BJ (cell line): ENCODE measurements around the gene CPSF4L. TPM values are rescaled to one million over a fixed set of nuclear protein-coding genes. Genes with fewer than 3 reads are reported as not detected.

Experiments
- CTCF ChIA-PET: fragments of 350-600 bp; formaldehyde crosslinking; extraction: SDS; loops from one replicate; lab custom pipeline; 2021; ENCODE audit warnings: antibody characterized with exemption, inconsistent platforms; lab: Yijun Ruan, JAX
- POLR2A ChIA-PET: fragments of 300-600 bp; sonication (Branson Sonifier 250); formaldehyde crosslinking; extraction: SDS; loops from one replicate; lab custom pipeline; 2021; ENCODE audit warnings: antibody characterized with exemption; lab: Charles Lee
- DNase-seq: peaks from one replicate; pipeline ENCODE4 v3.0.0-alpha.2; 2011; ENCODE audit warnings: low read depth
- H3K27me3 ChIP-seq: 2 replicates; pipeline ENCODE4 v1.6.0; 2011; ENCODE audit warnings: low read length; ENCODE audit not compliant: control insufficient read depth, insufficient read depth
- H3K36me3 ChIP-seq: 2 replicates; pipeline ENCODE4 v1.5.1; 2011; ENCODE audit warnings: low read length; ENCODE audit not compliant: control insufficient read depth, insufficient read depth
- H3K4me3 ChIP-seq: 2 replicates; pipeline ENCODE4 v1.5.1; 2011; ENCODE audit warnings: low read depth, mild to moderate bottlenecking, control low read depth, low read length
- polyA plus RNA-seq: library from polyadenylated mRNA; depleted of rRNA; stranded (reverse); fragments of >200 nt; gene quantifications from 2 replicates; pipeline ENCODE4 v1.2.3, GENCODE V29; 2011
- TF ChIP-seq, protein P1 (sequence below): IDR thresholded peaks from 2 replicates; pipeline ENCODE4 v1.5.1; 2011; ENCODE audit warnings: low read depth, mild to moderate bottlenecking, control low read depth, inconsistent platforms, low read length, moderate library complexity; ENCODE audit not compliant: insufficient read depth

Gene CPSF4L
- polyA plus RNA-seq, 1 experiment = 0.13 TPM

GRCh38 chr17:73232587-73233373 lies 28.9 kb downstream of the CPSF4L start:
- POLR2A ChIA-PET = interaction anchor here (0.7 kb wide), 1 partner anchor 13 kb away, joined by 3 read pairs; no protein-coding TSS in a partner anchor
- Histone ChIP-seq H3K36me3 (peaks cover 7% of the 10 kb centered on the region), H3K27me3 (no peaks in the 10 kb centered on the region), H3K4me3 (peak overlapping the region; percentile 98)
- DNase-seq = no peak
- CTCF ChIA-PET = interaction anchor here (0.8 to 2.2 kb wide), 12 partner anchors 10 to 676 kb away, joined by 3 to 9 read pairs (median 4); no protein-coding TSS in a partner anchor
- TF ChIP-seq, protein P1, sequence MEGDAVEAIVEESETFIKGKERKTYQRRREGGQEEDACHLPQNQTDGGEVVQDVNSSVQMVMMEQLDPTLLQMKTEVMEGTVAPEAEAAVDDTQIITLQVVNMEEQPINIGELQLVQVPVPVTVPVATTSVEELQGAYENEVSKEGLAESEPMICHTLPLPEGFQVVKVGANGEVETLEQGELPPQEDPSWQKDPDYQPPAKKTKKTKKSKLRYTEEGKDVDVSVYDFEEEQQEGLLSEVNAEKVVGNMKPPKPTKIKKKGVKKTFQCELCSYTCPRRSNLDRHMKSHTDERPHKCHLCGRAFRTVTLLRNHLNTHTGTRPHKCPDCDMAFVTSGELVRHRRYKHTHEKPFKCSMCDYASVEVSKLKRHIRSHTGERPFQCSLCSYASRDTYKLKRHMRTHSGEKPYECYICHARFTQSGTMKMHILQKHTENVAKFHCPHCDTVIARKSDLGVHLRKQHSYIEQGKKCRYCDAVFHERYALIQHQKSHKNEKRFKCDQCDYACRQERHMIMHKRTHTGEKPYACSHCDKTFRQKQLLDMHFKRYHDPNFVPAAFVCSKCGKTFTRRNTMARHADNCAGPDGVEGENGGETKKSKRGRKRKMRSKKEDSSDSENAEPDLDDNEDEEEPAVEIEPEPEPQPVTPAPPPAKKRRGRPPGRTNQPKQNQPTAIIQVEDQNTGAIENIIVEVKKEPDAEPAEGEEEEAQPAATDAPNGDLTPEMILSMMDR = no peak

- TF ChIP-seq, protein P1 = peak; percentile 35; the same call in 1 of the 2 replicates
- Histone ChIP-seq H3K27me3 (no peaks in the 10 kb centered on the region), H3K36me3 (peaks cover 6% of the 10 kb centered on the region), H3K4me3 (peak overlapping the region; percentile 98)
- peak; percentile 58 for DNase-seq
- CTCF ChIA-PET = interaction anchor here (0.8 to 2.2 kb wide), 16 partner anchors 10 to 675 kb away, joined by 3 to 9 read pairs (median 4); no protein-coding TSS in a partner anchor
- POLR2A ChIA-PET = no interaction called here
Measured at GRCh38 chr17:73231841-73232586, 29.7 kb downstream of the CPSF4L start.

DNA sequence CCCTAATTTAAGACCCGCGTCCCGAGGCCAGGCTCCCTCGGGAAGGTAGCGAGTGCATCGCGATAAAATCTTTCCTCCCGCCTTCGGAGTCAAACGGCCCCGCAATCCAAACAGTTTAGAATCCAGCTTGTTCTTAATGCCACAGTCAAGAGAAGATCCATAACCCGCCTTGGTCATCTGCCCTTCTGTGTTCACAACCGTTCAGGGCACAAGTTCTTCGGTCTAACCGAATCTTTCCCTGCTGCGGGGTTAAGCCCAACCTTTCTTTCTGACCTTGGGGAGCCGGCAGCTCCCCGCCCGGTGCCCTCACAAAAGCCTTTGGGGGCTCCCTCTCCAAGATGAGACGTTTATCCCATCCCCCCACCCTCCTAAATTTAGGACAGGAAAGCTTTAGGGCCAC lies 30.3 kb downstream of the CPSF4L start:
- TF ChIP-seq, protein P1 = no peak
- POLR2A ChIA-PET = no interaction called here
- DNase-seq = no peak
- CTCF ChIA-PET = interaction anchor here (0.8 to 2.2 kb wide), 11 partner anchors 11 to 675 kb away, joined by 3 to 9 read pairs (median 4); no protein-coding TSS in a partner anchor
- Histone ChIP-seq H3K36me3 (peaks cover 2% of the 10 kb centered on the region), H3K27me3 (no peaks in the 10 kb centered on the region), H3K4me3 (peak overlapping the region; percentile 98)

DNA sequence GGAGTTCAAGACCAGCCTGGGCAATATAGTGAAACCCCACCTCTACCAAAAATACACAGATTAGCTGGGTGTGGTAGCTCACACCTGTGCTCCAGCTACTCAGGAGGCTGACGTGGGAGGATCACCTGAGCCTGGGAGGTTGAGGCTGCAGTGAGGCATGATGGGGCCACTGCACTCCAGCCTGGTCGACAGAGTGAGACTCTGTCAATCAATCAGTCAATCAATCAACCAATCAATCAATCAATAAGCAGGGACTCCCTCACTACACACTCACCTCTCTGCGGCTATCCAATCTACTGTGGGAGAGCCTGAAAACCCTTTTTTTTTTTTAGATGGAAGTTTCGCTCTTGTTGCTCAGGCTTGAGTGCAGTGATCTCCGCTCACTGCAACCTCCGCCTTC lies 31.6 kb downstream of the CPSF4L start:
- TF ChIP-seq, protein P1 = no peak
- DNase-seq = no peak
- CTCF ChIA-PET = interaction anchor here (2.0 kb wide), 1 partner anchor 38 kb away, joined by 4 read pairs; no protein-coding TSS in a partner anchor
- POLR2A ChIA-PET = no interaction called here
- H3K4me3 ChIP-seq = no peak overlapping the region
- H3K36me3 ChIP-seq = no peaks in the 10 kb centered on the region
- no peaks in the 10 kb centered on the region for H3K27me3 ChIP-seq
